CD4-positive, alpha-beta T cell treated with Interleukin-4 for 4 hours (primary cell): ENCODE measurements around the gene KLF18.
"Not testable (repeated sequence)": the region's sequence is repeated elsewhere in the genome, so short reads cannot be mapped to it uniquely, and the experiment has no call there.

Experiments
- DNase-seq: peaks from one replicate; pipeline ENCODE4 v3.0.0-alpha.2; 2020

The KLF18 gene

GRCh38 chr1:44141531-44141930, at the start of gene KLF18:
Gene KLF18, minus strand, starts transcription at chr1:44141631. Its CDS starts 0 bp downstream, at chr1:44141631.
- no peak for DNase-seq

- no peak for DNase-seq
These were observed 33.2 kb upstream of the KLF18 start for GRCh38 chr1:44174630-44175029.

GRCh38 chr1:44170281-44170823, 28.9 kb upstream of the KLF18 start:
- DNase-seq: no peak

GRCh38 chr1:44168520-44169098, 27.2 kb upstream of the KLF18 start:
- no peak for DNase-seq

- no peak for DNase-seq
These were observed 20.1 kb upstream of the KLF18 start for GRCh38 chr1:44161546-44161945.

GRCh38 chr1:44158871-44159270, 17.4 kb upstream of the KLF18 start:
- no peak for DNase-seq

GRCh38 chr1:44157903-44158302, 16.5 kb upstream of the KLF18 start:
- DNase-seq: no peak

GRCh38 chr1:44154049-44154448, 12.6 kb upstream of the KLF18 start:
- DNase-seq: no peak

- no peak for DNase-seq
These were observed 11.3 kb upstream of the KLF18 start for GRCh38 chr1:44152692-44153091.

- DNase-seq: no peak
These were observed 10.4 kb upstream of the KLF18 start for GRCh38 chr1:44151808-44152207.

GRCh38 chr1:44151332-44151731, 9.9 kb upstream of the KLF18 start:
- no peak for DNase-seq

GRCh38 chr1:44147582-44147981, 6.2 kb upstream of the KLF18 start:
- DNase-seq: no peak

- DNase-seq: no peak
These were observed 5.3 kb upstream of the KLF18 start for GRCh38 chr1:44146536-44147361.

- DNase-seq: no peak
These were observed 3.7 kb upstream of the KLF18 start for GRCh38 chr1:44144962-44145756.

- DNase-seq: not testable (repeated sequence)
These were observed 1.9 kb downstream of the KLF18 start for GRCh38 chr1:44139565-44139964.

GRCh38 chr1:44138239-44138638, 3.2 kb downstream of the KLF18 start:
- DNase-seq: no peak

GRCh38 chr1:44135886-44136285, 5.5 kb downstream of the KLF18 start:
- no peak for DNase-seq

GRCh38 chr1:44134071-44134920, 7.1 kb downstream of the KLF18 start:
- DNase-seq: no peak

- no peak for DNase-seq
These were observed 10.0 kb downstream of the KLF18 start for GRCh38 chr1:44131411-44131810.

- no peak for DNase-seq
These were observed 11.6 kb downstream of the KLF18 start for GRCh38 chr1:44129616-44130500.

- DNase-seq: no peak
These were observed 21.0 kb downstream of the KLF18 start for GRCh38 chr1:44120398-44120949.
